ENCODE data around the gene PRSS35. TPM values are rescaled to one million over a fixed set of nuclear protein-coding genes. Genes with fewer than 3 reads are reported as not detected.
A peak's percentile ranks its signal among the peaks of the same experiment; 100 is the strongest.

PRSS35 gene
- total RNA-seq, 2 experiments from 2014 or later = not detected

- TF ChIP-seq EZH2phosphoT487 (IDR thresholded peaks at IDR 0.05; ENCODE audit: borderline replicate concordance, low read depth, low read length) = no peak
- TF ChIP-seq, protein P1, sequence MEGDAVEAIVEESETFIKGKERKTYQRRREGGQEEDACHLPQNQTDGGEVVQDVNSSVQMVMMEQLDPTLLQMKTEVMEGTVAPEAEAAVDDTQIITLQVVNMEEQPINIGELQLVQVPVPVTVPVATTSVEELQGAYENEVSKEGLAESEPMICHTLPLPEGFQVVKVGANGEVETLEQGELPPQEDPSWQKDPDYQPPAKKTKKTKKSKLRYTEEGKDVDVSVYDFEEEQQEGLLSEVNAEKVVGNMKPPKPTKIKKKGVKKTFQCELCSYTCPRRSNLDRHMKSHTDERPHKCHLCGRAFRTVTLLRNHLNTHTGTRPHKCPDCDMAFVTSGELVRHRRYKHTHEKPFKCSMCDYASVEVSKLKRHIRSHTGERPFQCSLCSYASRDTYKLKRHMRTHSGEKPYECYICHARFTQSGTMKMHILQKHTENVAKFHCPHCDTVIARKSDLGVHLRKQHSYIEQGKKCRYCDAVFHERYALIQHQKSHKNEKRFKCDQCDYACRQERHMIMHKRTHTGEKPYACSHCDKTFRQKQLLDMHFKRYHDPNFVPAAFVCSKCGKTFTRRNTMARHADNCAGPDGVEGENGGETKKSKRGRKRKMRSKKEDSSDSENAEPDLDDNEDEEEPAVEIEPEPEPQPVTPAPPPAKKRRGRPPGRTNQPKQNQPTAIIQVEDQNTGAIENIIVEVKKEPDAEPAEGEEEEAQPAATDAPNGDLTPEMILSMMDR (conservative IDR thresholded peaks at IDR 0.05; ENCODE audit: low read length) = peak; percentile 96
- Histone ChIP-seq H3K36me3 (ENCODE audit: insufficient read depth, low read length) (no peaks in the 10 kb centered on the region), H2AFZ (ENCODE audit: low read length) (no peak overlapping the region), H3K9me3 (ENCODE audit: low read length) (no peaks in the 10 kb centered on the region), H3K79me2 (ENCODE audit: insufficient read depth, low read depth, low read length) (no peaks in the 10 kb centered on the region), H3K4me2 (ENCODE audit: low read length) (no peak overlapping the region), H3K4me3 (ENCODE audit: low read depth, low read length, poor library complexity, severe bottlenecking) (no peak overlapping the region), H3K9me2 (ENCODE audit: insufficient read depth, low read length) (no peaks in the 10 kb centered on the region), H3K27ac (ENCODE audit: low read depth, low read length, poor library complexity, severe bottlenecking) (no peak overlapping the region), H3K4me1 (ENCODE audit: insufficient read depth, low read length, poor library complexity, severe bottlenecking) (no peaks in the 10 kb centered on the region), H4K20me1 (ENCODE audit: insufficient read depth, low read length) (no peaks in the 10 kb centered on the region)
- intact Hi-C loops (cut with micrococcal nuclease; ENCODE audit: unreplicated experiment) = no loop called here
- ChIA-PET CTCF (ENCODE audit: unreplicated experiment) (no interaction called here), POLR2A (no interaction called here)
- DNase-seq (ENCODE audit: low spot score) = peak; percentile 45
- BruUV-seq (replicated peaks) = no TSS peak
Observed at GRCh38 chr6:83536034-83536646, 23.8 kb downstream of the PRSS35 start.

- no peaks in the 10 kb centered on the region for H3K9me2 ChIP-seq (ENCODE audit: insufficient read depth, low read length)
- no peak overlapping the region for H3K27ac ChIP-seq (ENCODE audit: low read depth, low read length, poor library complexity, severe bottlenecking)
- BruUV-seq (replicated peaks) = no TSS peak
- ChIA-PET POLR2A (no interaction called here), CTCF (ENCODE audit: unreplicated experiment) (no interaction called here)
- H3K79me2 ChIP-seq (ENCODE audit: insufficient read depth, low read depth, low read length) = no peaks in the 10 kb centered on the region
- H3K36me3 ChIP-seq (ENCODE audit: insufficient read depth, low read length) = no peaks in the 10 kb centered on the region
- no peaks in the 10 kb centered on the region for H3K4me1 ChIP-seq (ENCODE audit: insufficient read depth, low read length, poor library complexity, severe bottlenecking)
- H3K4me3 ChIP-seq (ENCODE audit: low read depth, low read length, poor library complexity, severe bottlenecking) = no peak overlapping the region
- H2AFZ ChIP-seq (ENCODE audit: low read length) = no peak overlapping the region
- H3K9me3 ChIP-seq (ENCODE audit: low read length) = no peaks in the 10 kb centered on the region
- H3K4me2 ChIP-seq (ENCODE audit: low read length) = no peak overlapping the region
- intact Hi-C loops (cut with micrococcal nuclease; ENCODE audit: unreplicated experiment) = no loop called here
- H4K20me1 ChIP-seq (ENCODE audit: insufficient read depth, low read length) = no peaks in the 10 kb centered on the region
- DNase-seq (ENCODE audit: low spot score) = no peak
- no peak for TF ChIP-seq EZH2phosphoT487 (IDR thresholded peaks at IDR 0.05; ENCODE audit: borderline replicate concordance, low read depth, low read length)
- TF ChIP-seq, protein P1 (conservative IDR thresholded peaks at IDR 0.05; ENCODE audit: low read length) = no peak
Observed at GRCh38 chr6:83536647-83537589, 24.6 kb downstream of the PRSS35 start.

- Histone ChIP-seq H3K4me2 (ENCODE audit: low read length) (no peak overlapping the region), H3K4me1 (ENCODE audit: insufficient read depth, low read length, poor library complexity, severe bottlenecking) (no peaks in the 10 kb centered on the region), H3K9me2 (ENCODE audit: insufficient read depth, low read length) (no peaks in the 10 kb centered on the region), H4K20me1 (ENCODE audit: insufficient read depth, low read length) (no peaks in the 10 kb centered on the region), H3K27ac (ENCODE audit: low read depth, low read length, poor library complexity, severe bottlenecking) (no peak overlapping the region), H3K4me3 (ENCODE audit: low read depth, low read length, poor library complexity, severe bottlenecking) (no peak overlapping the region), H3K36me3 (ENCODE audit: insufficient read depth, low read length) (no peaks in the 10 kb centered on the region), H3K79me2 (ENCODE audit: insufficient read depth, low read depth, low read length) (no peaks in the 10 kb centered on the region), H2AFZ (ENCODE audit: low read length) (no peak overlapping the region), H3K9me3 (ENCODE audit: low read length) (no peaks in the 10 kb centered on the region)
- DNase-seq (ENCODE audit: low spot score) = no peak
- TF ChIP-seq, protein P1 (conservative IDR thresholded peaks at IDR 0.05; ENCODE audit: low read length) = no peak
- TF ChIP-seq EZH2phosphoT487 (IDR thresholded peaks at IDR 0.05; ENCODE audit: borderline replicate concordance, low read depth, low read length) = no peak
- BruUV-seq (replicated peaks) = no TSS peak
- intact Hi-C loops (cut with micrococcal nuclease; ENCODE audit: unreplicated experiment) = no loop called here
- ChIA-PET CTCF (ENCODE audit: unreplicated experiment) (no interaction called here), POLR2A (interaction anchor here (0.6 kb wide), 1 partner anchor 189 kb away, joined by 3 read pairs; no protein-coding TSS in a partner anchor)
Observed at GRCh38 chr6:83539678-83540077, 27.3 kb downstream of the PRSS35 start.
